Measurements from ENCODE around the gene ASCL2. TPM values are rescaled to one million over a fixed set of nuclear protein-coding genes. Genes with fewer than 3 reads are reported as not detected.

The ASCL2 gene
- total and polyA plus RNA-seq, 10 of the 15 experiments (the other 5 are each of a cell fraction or from before 2014, with no cell fraction given), result not detected

DNA sequence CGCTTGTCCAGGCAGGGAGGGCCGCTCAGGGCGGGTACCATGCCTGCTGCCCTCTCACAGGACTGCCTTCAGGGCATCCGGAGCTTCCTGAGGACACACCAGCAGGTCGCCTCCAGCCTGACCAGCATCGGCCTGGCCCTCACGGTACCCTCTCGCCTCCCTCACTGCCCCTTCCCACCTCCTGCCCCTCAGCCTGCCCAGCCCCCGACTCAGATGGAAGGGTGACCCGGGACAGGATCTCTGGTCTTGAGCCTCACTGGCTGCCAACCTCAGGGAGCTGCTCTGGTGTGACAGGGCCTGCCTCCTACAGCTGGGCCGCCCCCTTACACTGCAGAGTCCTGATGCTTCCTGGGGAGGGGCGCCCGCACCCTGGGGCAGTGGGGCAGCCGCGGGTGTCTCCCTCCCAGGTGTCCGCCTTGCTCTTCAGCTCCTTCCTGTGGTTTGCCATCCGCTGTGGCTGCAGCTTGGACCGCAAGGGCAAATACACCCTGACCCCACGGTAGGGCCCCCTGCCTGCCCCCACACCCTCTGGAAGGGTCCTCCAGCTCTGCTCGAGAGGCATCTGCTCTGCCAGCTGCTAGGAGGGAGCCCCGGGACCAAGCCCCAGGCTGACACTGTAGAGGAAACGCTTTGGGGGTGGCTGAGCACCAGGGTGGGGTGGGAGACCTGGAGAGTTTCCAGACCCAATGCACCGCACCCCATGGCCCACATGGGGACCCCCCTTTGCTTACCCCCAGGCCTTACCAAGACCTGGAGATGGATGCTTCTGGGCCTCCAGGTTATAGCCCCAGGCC, 46.0 kb upstream of the ASCL2 start:
- no peak overlapping the region for H3K27ac ChIP-seq (ENCODE audit: control insufficient read depth, insufficient read depth)
- TF ChIP-seq CREB1 (IDR thresholded peaks at IDR 0.05; ENCODE audit: low read depth) (no peak), LARP7 (IDR thresholded peaks at IDR 0.05) (no peak), RUNX3 (IDR thresholded peaks at IDR 0.05; ENCODE audit: low read length) (no peak), NFIC (IDR thresholded peaks at IDR 0.05; ENCODE audit: low read depth, low read length) (no peak), ZBED1 (IDR thresholded peaks at IDR 0.05; ENCODE audit: borderline replicate concordance) (no peak), NFYA (IDR thresholded peaks at IDR 0.05; ENCODE audit: borderline replicate concordance, low read depth, low read length) (no peak)
- WGBS (ENCODE audit: insufficient coverage, insufficient replicate concordance, low lambda C conversion rate, missing lambda C conversion rate), result 36% methylated on average over 23 of the region's 23 CpGs
- ChIA-PET RAD21 (ENCODE audit: unreplicated experiment) (interaction anchor here (1.2 kb wide), 1 partner anchor 11 kb away, joined by 3 read pairs; no protein-coding TSS in a partner anchor), POLR2A (no interaction called here), SMC1A (ENCODE audit: uncharacterized antibody, unreplicated experiment) (no interaction called here), CTCF (no interaction called here)
- no peak for FAIRE-seq
- H3K9ac ChIP-seq (ENCODE audit: control insufficient read depth, insufficient read depth, low read length), result no peak overlapping the region
- H4K20me1 ChIP-seq (ENCODE audit: control insufficient read depth, insufficient read depth), result no peaks in the 10 kb centered on the region
- no peak for ATAC-seq
- in situ Hi-C loops (cut with MboI), result no loop called here
- H3K79me2 ChIP-seq (ENCODE audit: control insufficient read depth, insufficient read depth, low read length), result no peaks in the 10 kb centered on the region
- H3K4me3 ChIP-seq, result no peak overlapping the region
- H3K4me1 ChIP-seq (ENCODE audit: control insufficient read depth, insufficient read depth, low read length), result no peaks in the 10 kb centered on the region
- H3K4me2 ChIP-seq (ENCODE audit: control insufficient read depth, insufficient read depth), result no peak overlapping the region
- no peaks in the 10 kb centered on the region for H3K36me3 ChIP-seq (ENCODE audit: control insufficient read depth in 2 of 2, insufficient read depth in 2 of 2, low read length in 1 of 2)
- no peak overlapping the region for H2AFZ ChIP-seq (ENCODE audit: control insufficient read depth, low read depth, low read length)
- no peak for DNase-seq (ENCODE audit: low read depth, low spot score)
- no peaks in the 10 kb centered on the region for H3K9me3 ChIP-seq (replicated peaks; ENCODE audit: control insufficient read depth, insufficient read depth, low read length)
- intact Hi-C loops (cut with micrococcal nuclease; ENCODE audit: unreplicated experiment), result no loop called here
- H3K27me3 ChIP-seq (replicated peaks in 1 of 2; ENCODE audit: control insufficient read depth in 2 of 2, insufficient read depth in 2 of 2, low read length in 1 of 2), result no peaks in the 10 kb centered on the region
- BruUV-seq (replicated peaks), result no TSS peak

DNA sequence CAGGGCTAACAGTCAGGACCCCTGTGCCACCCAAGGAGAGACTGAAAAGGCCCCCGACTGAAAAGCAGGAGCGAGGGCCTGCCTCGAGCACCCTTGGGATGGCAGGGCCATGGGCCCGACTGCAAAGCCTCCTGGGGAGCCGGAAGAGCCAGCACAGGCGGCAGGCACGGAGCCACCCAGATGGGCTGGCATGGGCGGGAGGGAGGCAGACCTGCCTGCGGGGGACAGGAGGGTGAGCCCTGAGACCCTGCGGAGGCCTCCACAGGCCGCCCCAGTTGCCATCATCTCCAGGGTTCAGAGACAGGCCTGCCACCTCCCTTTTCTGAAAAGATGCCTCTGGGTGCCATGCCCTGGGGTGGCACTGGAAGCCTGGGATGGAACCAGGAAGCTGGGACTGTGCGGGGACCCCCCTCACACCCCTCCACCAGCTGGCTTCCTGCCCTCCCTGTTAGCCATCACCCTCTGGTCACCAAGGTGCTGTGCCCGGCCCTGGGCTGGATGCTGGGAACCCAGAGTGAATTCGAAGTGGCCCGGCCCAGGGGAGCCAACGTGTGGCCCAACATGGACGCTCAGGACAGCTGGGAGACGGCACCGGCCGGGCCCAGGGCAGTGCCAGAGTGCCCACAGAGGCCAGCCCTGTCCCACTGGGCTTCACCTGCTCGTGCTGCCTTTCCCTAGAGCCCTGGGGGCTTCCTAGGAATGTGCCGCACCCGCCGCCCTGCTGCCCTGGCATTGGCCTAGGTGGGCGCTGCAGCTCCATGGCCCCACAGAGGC, 45.2 kb upstream of the ASCL2 start:
- H3K4me1 ChIP-seq (ENCODE audit: control insufficient read depth, insufficient read depth, low read length), result no peaks in the 10 kb centered on the region
- FAIRE-seq, result no peak
- POLR2A ChIA-PET, result no interaction called here
- TF ChIP-seq MEF2A (IDR thresholded peaks at IDR 0.05; ENCODE audit: insufficient read depth, low read depth, low read length), result no peak
- TF ChIP-seq ETV6 (conservative IDR thresholded peaks at IDR 0.05 in 1 of 2, IDR thresholded peaks at IDR 0.05 in 1 of 2; ENCODE audit: borderline replicate concordance in 1 of 2, low read depth in 1 of 2), result no peak
- TF ChIP-seq, protein P1, sequence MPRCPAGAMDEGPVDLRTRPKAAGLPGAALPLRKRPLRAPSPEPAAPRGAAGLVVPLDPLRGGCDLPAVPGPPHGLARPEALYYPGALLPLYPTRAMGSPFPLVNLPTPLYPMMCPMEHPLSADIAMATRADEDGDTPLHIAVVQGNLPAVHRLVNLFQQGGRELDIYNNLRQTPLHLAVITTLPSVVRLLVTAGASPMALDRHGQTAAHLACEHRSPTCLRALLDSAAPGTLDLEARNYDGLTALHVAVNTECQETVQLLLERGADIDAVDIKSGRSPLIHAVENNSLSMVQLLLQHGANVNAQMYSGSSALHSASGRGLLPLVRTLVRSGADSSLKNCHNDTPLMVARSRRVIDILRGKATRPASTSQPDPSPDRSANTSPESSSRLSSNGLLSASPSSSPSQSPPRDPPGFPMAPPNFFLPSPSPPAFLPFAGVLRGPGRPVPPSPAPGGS (IDR thresholded peaks at IDR 0.05; ENCODE audit: borderline replicate concordance, insufficient read depth, low read depth, low read length, poor library complexity, severe bottlenecking), result no peak
- no peak for TF ChIP-seq TBL1XR1 (IDR thresholded peaks at IDR 0.05; ENCODE audit: low read depth, low read length)
- no peak for TF ChIP-seq RAD51 (IDR thresholded peaks at IDR 0.05)
- TF ChIP-seq YY1 (IDR thresholded peaks at IDR 0.05; ENCODE audit: low read depth, low read length), result no peak
- TF ChIP-seq KAT2A (conservative IDR thresholded peaks at IDR 0.05; ENCODE audit: control insufficient read depth, low read depth, low read length), result no peak
- no peak for TF ChIP-seq NRF1 (conservative IDR thresholded peaks at IDR 0.05; ENCODE audit: low read depth, low read length)
- no peak for TF ChIP-seq SRF (IDR thresholded peaks at IDR 0.05; ENCODE audit: low read depth in 2 of 2, low read length in 2 of 2)
- no peak for TF ChIP-seq ZNF24 (IDR thresholded peaks at IDR 0.05)
- TF ChIP-seq GABPA (IDR thresholded peaks at IDR 0.05; ENCODE audit: low read depth), result no peak

More for the DNA sequence above, 45.2 kb upstream of the ASCL2 start:
- SMC1A ChIA-PET (ENCODE audit: uncharacterized antibody, unreplicated experiment), result no interaction called here
- RAD21 ChIA-PET (ENCODE audit: unreplicated experiment), result interaction anchor here (1.2 kb wide), 1 partner anchor 10 kb away, joined by 3 read pairs; no protein-coding TSS in a partner anchor
- no peak for DNase-seq (ENCODE audit: low read depth, low spot score)
- Histone ChIP-seq H3K36me3 (ENCODE audit: control insufficient read depth in 2 of 2, insufficient read depth in 2 of 2, low read length in 1 of 2) (no peaks in the 10 kb centered on the region), H3K9me3 (replicated peaks; ENCODE audit: control insufficient read depth, insufficient read depth, low read length) (no peaks in the 10 kb centered on the region), H3K27me3 (replicated peaks in 1 of 2; ENCODE audit: control insufficient read depth in 2 of 2, insufficient read depth in 2 of 2, low read length in 1 of 2) (no peaks in the 10 kb centered on the region), H2AFZ (ENCODE audit: control insufficient read depth, low read depth, low read length) (no peak overlapping the region), H3K27ac (ENCODE audit: control insufficient read depth, insufficient read depth) (no peak overlapping the region), H3K4me3 (no peak overlapping the region), H3K79me2 (ENCODE audit: control insufficient read depth, insufficient read depth, low read length) (no peaks in the 10 kb centered on the region), H3K4me2 (ENCODE audit: control insufficient read depth, insufficient read depth) (no peak overlapping the region), H4K20me1 (ENCODE audit: control insufficient read depth, insufficient read depth) (no peaks in the 10 kb centered on the region), H3K9ac (ENCODE audit: control insufficient read depth, insufficient read depth, low read length) (no peak overlapping the region)
- CTCF ChIA-PET, result no interaction called here
- intact Hi-C loops (cut with micrococcal nuclease; ENCODE audit: unreplicated experiment) (no loop called here), in situ Hi-C loops (cut with MboI) (no loop called here)
- WGBS (ENCODE audit: insufficient coverage, insufficient replicate concordance, low lambda C conversion rate, missing lambda C conversion rate), result 45% methylated on average over 25 of the region's 25 CpGs
- no TSS peak for BruUV-seq (replicated peaks)
- no peak for ATAC-seq
